Coronary artery (tissue), 2 donors: Measurements from ENCODE around the gene TEDC1.
A peak's percentile ranks its signal among the peaks of the same experiment; 100 is the strongest.

Experiments
- DNase-seq: peaks from one replicate; pipeline ENCODE4 v3.0.0-alpha.2; 2017; ENCODE audit warnings: low spot score
- H3K27ac ChIP-seq, 2 donors: fragments of 200-600 bp; sonication (generic); one replicate each; pipeline ENCODE4 v1.5.1; 2016 to 2019
- H3K4me3 ChIP-seq: fragments of 200-600 bp; sonication (generic); 2 replicates; pipeline ENCODE4 v1.5.1; 2016; ENCODE audit warnings: mild to moderate bottlenecking, moderate library complexity
- CTCF ChIP-seq: fragments of 200-600 bp; sonication (generic); IDR thresholded peaks from one replicate; pipeline ENCODE4 v1.5.1; 2019; ENCODE audit warnings: antibody characterized with exemption

The TEDC1 gene

GRCh38 chr14:105466531-105467248, 24.4 kb upstream of the TEDC1 start:
- DNase-seq, result no peak
- Histone ChIP-seq H3K4me3 (no peak overlapping the region), H3K27ac (peak overlapping the region; percentile 42 to 79)
- no peak for TF ChIP-seq CTCF

GRCh38 chr14:105467249-105467941, 23.7 kb upstream of the TEDC1 start:
- no peak for TF ChIP-seq CTCF
- DNase-seq, result no peak
- Histone ChIP-seq H3K27ac (peak overlapping the region; percentile 79 to 96), H3K4me3 (no peak overlapping the region)

GRCh38 chr14:105467942-105468471, 23.0 kb upstream of the TEDC1 start:
- DNase-seq, result no peak
- no peak for TF ChIP-seq CTCF
- Histone ChIP-seq H3K27ac (peak overlapping the region; percentile 79 to 96), H3K4me3 (no peak overlapping the region)

- no peak for TF ChIP-seq CTCF
- Histone ChIP-seq H3K4me3 (no peak overlapping the region), H3K27ac (peak overlapping the region; percentile 79 to 96)
- DNase-seq, result no peak
Measured at GRCh38 chr14:105468621-105469241, 22.3 kb upstream of the TEDC1 start.

- TF ChIP-seq CTCF, result no peak
- Histone ChIP-seq H3K4me3 (no peak overlapping the region), H3K27ac (peak overlapping the region; percentile 79 to 96)
- DNase-seq, result no peak
Measured at GRCh38 chr14:105469456-105470349, 21.3 kb upstream of the TEDC1 start.

- Histone ChIP-seq H3K27ac (peak overlapping the region; percentile 96 to 100), H3K4me3 (no peak overlapping the region)
- TF ChIP-seq CTCF, result no peak
- DNase-seq, result no peak
Measured at GRCh38 chr14:105470350-105471296, 20.4 kb upstream of the TEDC1 start.
